Activated T-cell treated with anti-CD3 and anti-CD28 coated beads, Interleukin-2, amount 50 U/mL, for 4 hours (primary cell): ENCODE data around the gene FRMD1. TPM values are rescaled to one million over a fixed set of nuclear protein-coding genes. Genes with fewer than 3 reads are reported as not detected.

Source experiments
- ATAC-seq, 2 donors: fragments of 200-7000 bp; cut with Tn5 transposase; one replicate each; pipeline ENCODE4 v1.10.0; 2021
- DNase-seq: peaks from one replicate; pipeline ENCODE4 v3.0.0-alpha.2; 2020
- H3K27me3 Mint-ChIP-seq: one replicate; pipeline ENCODE4 v1.8.0; 2021; ENCODE audit warnings: low read depth, mixed read lengths
- H3K36me3 Mint-ChIP-seq: one replicate; pipeline ENCODE4 v1.8.0; 2022; ENCODE audit warnings: mixed read lengths; ENCODE audit not compliant: insufficient read depth
- H3K4me1 Mint-ChIP-seq: one replicate; pipeline ENCODE4 v1.8.0; 2021; ENCODE audit warnings: low read depth, mixed read lengths
- H3K4me3 Mint-ChIP-seq: one replicate; pipeline ENCODE4 v1.8.0; 2021; ENCODE audit warnings: mild to moderate bottlenecking, moderate library complexity, mixed read lengths
- H3K9me3 Mint-ChIP-seq: one replicate; pipeline ENCODE4 v1.8.0; 2021; ENCODE audit warnings: mixed read lengths
- total RNA-seq, 3 donors: library from RNA; stranded (reverse); gene quantifications; one replicate each; pipeline ENCODE4 v1.2.1, GENCODE V29; 2021

FRMD1 gene
- total RNA-seq, 3 donors from 2014 or later = not detected

DNA sequence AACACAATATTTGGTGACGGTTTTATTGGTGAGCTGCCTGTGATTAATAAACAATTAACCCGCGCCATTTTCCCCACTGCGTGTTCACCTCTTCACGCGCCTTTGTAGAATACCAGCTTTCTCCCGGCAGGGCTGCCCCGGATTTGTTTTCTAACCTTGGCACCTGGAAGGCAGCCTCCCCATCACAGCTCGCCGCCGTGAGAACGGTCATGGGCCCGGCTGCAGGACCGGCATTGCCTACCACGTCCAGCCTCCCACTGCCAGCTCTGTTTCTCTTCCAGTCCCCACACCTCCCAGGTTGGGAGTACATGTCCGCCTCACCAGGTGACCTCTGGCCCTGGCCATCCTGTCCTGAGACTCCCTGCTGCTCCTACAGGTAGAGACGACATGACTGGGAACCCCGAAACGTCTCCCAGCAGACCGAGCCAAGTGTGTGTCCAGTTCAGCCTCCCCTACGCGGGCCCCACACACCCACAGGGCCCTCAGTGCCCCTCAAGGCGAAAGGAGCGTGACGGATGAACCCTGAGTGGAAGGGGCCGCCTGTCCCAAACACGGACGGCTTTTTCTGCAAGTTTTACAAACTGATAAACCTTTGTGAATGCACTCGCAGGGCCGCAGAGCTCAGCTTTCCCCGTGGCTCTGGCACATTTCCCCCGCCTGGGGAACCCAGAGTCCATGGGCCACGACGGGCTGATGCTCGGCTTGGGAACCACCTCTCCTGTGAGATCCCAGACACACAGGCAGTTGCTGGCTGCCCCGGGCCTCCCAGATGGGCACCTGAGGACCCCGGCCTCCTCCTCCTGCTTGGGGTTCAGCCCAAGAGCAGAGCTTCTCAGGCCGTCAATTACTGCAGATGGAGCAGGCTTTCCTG, 25.7 kb downstream of the FRMD1 start:
- Mint-ChIP-seq H3K27me3 (no peaks in the 10 kb centered on the region), H3K9me3 (no peaks in the 10 kb centered on the region), H3K4me3 (no peak overlapping the region), H3K36me3 (no peaks in the 10 kb centered on the region), H3K4me1 (no peaks in the 10 kb centered on the region)
- no peak for DNase-seq
- no peak for ATAC-seq

DNA sequence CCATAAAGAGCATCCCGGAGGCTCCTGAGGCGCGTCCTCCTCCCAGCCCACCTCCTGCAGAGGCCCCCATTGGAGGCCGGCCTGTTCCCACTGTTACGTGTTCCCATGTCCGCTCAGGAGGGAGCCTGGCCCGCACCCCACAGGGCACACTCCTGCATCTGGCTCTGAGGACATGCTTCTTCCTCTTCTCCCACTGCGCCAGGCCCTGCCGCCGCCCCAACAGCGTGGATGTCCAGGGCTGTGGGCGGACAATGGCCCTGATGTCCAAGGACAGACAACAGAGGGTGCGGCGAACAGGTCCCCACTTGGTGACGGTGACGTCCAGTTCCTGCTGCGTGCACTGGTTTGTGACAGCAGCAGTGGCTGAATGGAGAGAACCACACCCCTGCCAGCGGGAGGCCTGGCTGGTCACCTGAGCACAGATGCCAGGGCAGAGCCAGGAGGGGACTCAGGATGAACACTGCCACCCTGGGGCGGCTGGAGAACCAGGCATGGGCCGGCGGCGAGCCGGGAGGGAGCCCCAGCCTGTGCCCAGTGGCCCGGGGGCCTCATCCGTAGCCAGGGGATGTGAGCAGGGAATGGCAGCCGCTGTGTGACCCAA, 26.6 kb downstream of the FRMD1 start:
- DNase-seq (no peak), ATAC-seq (no peak)
- H3K36me3 Mint-ChIP-seq = no peaks in the 10 kb centered on the region
- H3K27me3 Mint-ChIP-seq = no peaks in the 10 kb centered on the region
- no peak overlapping the region for H3K4me3 Mint-ChIP-seq
- H3K4me1 Mint-ChIP-seq = no peaks in the 10 kb centered on the region
- no peaks in the 10 kb centered on the region for H3K9me3 Mint-ChIP-seq

DNA sequence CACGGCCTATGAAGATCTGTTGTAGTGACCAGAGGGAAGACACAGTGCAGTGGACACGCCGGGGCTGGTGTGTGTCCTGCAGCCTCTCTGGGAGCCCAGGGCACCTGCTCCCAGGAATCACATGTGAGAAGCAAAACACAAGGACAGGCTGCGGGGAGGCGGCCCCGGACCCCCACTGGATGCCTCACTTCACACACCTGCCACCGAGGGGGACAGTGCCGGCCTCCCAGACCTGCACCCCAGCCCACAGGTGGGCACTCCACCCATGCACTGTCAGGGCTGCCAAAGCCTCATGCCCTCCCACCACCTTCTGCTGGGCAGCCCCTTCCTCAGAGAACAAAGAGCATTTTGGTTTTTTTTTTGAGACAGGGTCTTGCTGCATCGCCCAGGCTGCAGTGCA, 27.4 kb downstream of the FRMD1 start:
- Mint-ChIP-seq H3K9me3 (no peaks in the 10 kb centered on the region), H3K4me1 (no peaks in the 10 kb centered on the region), H3K27me3 (no peaks in the 10 kb centered on the region), H3K4me3 (no peak overlapping the region), H3K36me3 (no peaks in the 10 kb centered on the region)
- DNase-seq = no peak
- no peak for ATAC-seq

DNA sequence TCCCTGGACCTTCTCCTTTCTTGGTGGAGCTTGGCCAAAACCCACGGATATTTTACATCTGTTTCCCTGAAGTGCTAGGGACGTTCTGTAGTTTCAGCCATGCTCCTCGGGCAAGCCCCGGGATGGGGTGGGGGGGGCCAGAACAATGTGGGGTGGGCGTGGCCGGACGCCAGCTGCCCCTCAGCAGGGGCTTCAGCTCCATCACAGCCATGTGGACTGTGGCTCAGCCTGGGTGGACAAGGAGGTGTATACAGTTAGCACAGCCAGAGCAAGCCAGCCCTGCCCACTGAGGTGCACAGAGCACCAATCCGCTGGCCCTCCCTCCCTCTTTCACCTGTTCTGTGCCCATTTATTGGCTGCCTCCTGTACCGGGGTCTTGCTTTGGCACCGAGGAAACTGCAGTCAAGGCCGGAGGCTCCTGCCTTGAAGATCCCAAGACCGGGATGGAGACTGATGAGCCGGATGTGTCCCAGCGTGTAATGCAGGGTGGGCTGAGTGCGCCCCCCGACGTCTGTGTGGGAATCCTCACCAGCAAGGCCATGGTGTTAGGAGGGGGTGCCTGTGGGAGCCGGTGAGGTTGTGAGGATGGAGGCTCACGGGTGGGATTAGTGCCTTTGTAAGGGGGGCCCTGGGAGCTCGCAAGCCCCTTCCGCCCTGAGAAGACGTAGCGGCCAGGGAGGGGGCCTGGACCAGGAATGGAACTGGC, 28.0 kb downstream of the FRMD1 start:
- no peak for ATAC-seq
- Mint-ChIP-seq H3K4me3 (no peak overlapping the region), H3K36me3 (no peaks in the 10 kb centered on the region), H3K27me3 (no peaks in the 10 kb centered on the region), H3K4me1 (no peaks in the 10 kb centered on the region), H3K9me3 (no peaks in the 10 kb centered on the region)
- DNase-seq = no peak

- H3K36me3 Mint-ChIP-seq = no peaks in the 10 kb centered on the region
- no peak for ATAC-seq
- no peaks in the 10 kb centered on the region for H3K4me1 Mint-ChIP-seq
- H3K9me3 Mint-ChIP-seq = no peaks in the 10 kb centered on the region
- H3K4me3 Mint-ChIP-seq = no peak overlapping the region
- no peak for DNase-seq
- H3K27me3 Mint-ChIP-seq = no peaks in the 10 kb centered on the region
These were observed 28.7 kb downstream of the FRMD1 start for GRCh38 chr6:168050225-168050880.

DNA sequence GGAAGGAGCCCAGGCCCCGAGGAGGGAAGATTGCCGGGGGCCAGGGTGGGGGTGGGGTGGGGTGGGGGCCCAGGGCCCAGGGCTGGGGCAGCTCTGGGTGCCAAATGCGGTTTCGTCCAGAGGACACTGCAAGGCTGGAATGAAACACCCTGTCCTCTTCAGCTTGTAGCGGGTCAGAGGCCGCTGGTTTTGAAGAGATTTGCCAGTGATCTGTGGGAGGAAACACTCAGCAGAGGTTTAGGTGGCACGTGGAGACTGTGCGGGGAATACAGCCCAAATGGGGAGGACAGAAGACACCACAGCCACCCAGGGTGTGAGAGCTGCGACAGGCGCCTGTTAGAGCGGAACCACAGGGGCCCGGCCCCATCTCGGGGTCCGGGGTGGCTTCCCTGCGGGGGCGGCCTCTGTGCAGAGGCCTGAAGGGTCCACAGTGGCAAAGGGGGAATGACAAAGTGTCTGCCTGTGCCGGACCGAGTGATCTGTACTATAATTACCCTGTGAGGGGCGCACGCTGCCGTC, 29.2 kb downstream of the FRMD1 start:
- no peaks in the 10 kb centered on the region for H3K36me3 Mint-ChIP-seq
- no peaks in the 10 kb centered on the region for H3K4me1 Mint-ChIP-seq

DNA sequence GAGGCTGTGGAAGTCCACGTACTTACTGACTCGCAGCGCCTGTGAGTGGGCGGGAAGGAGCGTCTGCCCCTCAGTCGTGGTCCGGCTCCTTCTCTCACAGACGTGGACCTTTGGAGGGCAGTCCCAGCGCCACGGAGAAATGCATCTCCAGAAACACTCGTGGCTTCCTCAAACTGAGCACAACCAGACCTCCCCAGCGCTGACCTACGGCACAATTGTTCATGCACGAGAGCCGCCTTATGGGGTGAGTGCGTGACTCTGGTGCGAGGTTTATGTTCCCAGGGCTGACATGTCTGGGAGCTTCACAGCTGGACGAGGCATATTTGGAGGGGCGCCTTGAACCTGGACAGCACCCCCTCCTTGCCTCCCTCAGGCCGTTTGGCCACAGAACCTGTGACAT, 29.7 kb downstream of the FRMD1 start:
- Mint-ChIP-seq H3K9me3 (no peaks in the 10 kb centered on the region), H3K4me1 (no peaks in the 10 kb centered on the region), H3K27me3 (no peaks in the 10 kb centered on the region), H3K36me3 (no peaks in the 10 kb centered on the region), H3K4me3 (no peak overlapping the region)
- DNase-seq (no peak), ATAC-seq (no peak)

More for the DNA sequence above, 29.2 kb downstream of the FRMD1 start:
- no peak for DNase-seq
- Mint-ChIP-seq H3K4me3 (no peak overlapping the region), H3K27me3 (no peaks in the 10 kb centered on the region), H3K9me3 (no peaks in the 10 kb centered on the region)
- ATAC-seq = no peak

DNA sequence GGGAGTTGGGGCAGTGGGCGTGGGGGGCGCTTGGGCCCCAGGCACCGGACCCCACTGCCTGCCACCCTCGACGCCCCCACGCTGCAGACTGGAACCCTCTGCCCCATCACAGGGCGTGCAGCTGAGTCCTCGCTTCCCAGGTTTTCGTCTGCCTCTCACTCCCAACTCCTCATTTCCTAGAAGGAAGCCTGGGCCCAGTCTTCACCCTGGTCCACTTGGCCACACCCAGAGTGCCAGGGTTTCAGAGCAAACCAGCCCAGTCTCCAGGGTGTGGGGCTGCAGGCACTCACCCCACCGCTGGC, 30.3 kb downstream of the FRMD1 start:
- Mint-ChIP-seq H3K4me3 (no peak overlapping the region), H3K36me3 (no peaks in the 10 kb centered on the region), H3K4me1 (no peaks in the 10 kb centered on the region), H3K9me3 (no peaks in the 10 kb centered on the region), H3K27me3 (no peaks in the 10 kb centered on the region)
- DNase-seq (no peak), ATAC-seq (no peak)

DNA sequence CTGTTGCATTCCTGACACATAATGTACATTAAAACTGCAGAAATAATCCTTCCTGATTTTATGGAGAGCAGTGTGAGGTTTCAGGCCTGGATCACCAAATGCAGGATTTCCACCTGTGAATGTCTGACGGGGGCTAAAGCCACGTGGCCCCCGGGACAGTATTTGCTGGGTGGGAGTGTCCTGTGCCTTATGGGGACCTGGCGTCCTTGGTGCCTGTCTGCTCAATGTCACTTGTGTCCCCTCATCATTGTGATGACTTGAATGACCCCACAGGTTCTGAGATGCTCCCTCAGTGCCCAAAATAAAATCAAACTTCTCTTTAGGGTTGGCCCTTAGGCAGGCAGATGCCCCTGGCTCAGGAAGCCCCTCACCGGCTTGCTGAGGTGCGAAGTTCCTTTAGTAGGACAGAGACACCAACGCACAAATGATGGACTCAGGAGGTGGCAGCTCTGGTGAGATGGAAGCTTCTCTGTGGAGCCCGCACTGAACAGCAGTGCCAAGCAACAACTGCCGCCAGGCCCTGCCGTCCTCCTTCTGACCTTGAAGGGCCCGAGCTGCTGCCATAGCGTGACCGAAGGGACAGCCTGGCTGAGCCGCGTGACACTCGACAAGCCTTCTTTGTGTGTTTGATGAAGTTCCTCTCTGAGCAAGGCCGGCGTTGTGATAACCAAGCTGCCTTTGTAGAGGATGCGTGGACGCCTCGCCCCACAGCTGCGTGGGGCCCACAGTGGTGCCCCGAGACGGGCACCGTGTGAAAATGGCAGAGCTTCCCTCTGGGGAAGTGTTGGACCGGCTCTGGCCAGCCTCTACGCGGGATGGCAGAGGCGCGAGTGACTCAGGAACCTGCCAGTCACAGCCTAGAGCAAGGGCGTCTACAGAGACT, 30.9 kb downstream of the FRMD1 start:
- Mint-ChIP-seq H3K4me3 (no peak overlapping the region), H3K27me3 (no peaks in the 10 kb centered on the region), H3K9me3 (no peaks in the 10 kb centered on the region), H3K36me3 (no peaks in the 10 kb centered on the region), H3K4me1 (no peaks in the 10 kb centered on the region)
- ATAC-seq (no peak), DNase-seq (no peak)

DNA sequence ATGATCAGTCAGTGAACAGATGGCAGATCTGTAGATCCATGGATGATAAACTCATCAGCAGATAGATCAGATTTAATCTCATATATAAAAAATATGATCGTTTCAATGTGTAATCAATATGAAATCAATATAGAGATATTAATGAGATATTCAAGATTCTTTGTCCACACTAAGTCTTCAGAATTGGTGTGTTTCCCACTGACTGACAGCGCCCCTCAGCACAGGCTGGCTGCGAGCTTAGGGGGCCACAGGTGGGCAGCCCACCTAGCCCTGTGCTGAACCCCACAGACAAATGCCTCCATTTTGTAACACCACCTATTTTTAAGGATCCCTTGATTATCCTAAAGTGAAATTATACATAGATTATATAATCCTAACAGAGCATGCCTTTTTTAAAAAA, 32.3 kb downstream of the FRMD1 start:
- no peaks in the 10 kb centered on the region for H3K9me3 Mint-ChIP-seq
- H3K4me3 Mint-ChIP-seq = no peak overlapping the region
- DNase-seq (no peak), ATAC-seq (no peak)
- no peaks in the 10 kb centered on the region for H3K27me3 Mint-ChIP-seq
- no peaks in the 10 kb centered on the region for H3K36me3 Mint-ChIP-seq
- no peaks in the 10 kb centered on the region for H3K4me1 Mint-ChIP-seq

- H3K4me3 Mint-ChIP-seq = no peak overlapping the region
- no peaks in the 10 kb centered on the region for H3K36me3 Mint-ChIP-seq
- no peak for ATAC-seq
- no peak for DNase-seq
- H3K27me3 Mint-ChIP-seq = no peaks in the 10 kb centered on the region
- no peaks in the 10 kb centered on the region for H3K9me3 Mint-ChIP-seq
- no peaks in the 10 kb centered on the region for H3K4me1 Mint-ChIP-seq
These were observed 33.0 kb downstream of the FRMD1 start for GRCh38 chr6:168045706-168046620.

DNA sequence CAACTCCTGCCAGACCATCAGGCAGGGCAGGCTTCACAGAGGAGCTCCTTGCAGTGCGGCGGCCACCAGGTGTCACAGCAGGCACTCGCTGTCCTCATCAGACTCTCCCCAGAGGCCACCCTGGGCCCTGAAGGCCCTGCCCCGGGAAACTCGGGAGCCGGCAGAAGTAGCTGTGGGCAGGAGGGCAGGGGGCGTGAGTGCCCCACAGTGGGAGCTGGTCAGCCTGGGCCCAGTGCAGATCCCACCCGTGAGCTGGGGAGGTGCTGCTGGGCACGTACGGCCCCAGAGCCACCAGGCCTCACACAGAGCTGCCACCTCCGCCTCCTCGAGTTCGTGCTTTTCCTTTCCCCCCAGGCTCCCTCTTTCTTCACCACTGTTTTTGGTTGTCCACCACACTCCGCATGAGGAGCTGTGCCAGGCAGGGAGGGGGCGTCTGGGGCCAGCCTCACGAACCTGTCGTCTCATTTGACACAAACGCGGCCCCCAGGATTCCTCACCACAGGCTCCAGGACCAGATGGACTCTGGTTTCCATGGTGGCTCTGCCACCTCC, 33.8 kb downstream of the FRMD1 start:
- H3K4me3 Mint-ChIP-seq = no peak overlapping the region
- peaks cover 3% of the 10 kb centered on the region for H3K9me3 Mint-ChIP-seq
- no peaks in the 10 kb centered on the region for H3K36me3 Mint-ChIP-seq
- no peaks in the 10 kb centered on the region for H3K27me3 Mint-ChIP-seq
- DNase-seq (no peak), ATAC-seq (no peak)
- no peaks in the 10 kb centered on the region for H3K4me1 Mint-ChIP-seq
